Measurements from ENCODE around the gene SUGCT.

The SUGCT gene

GRCh38 chr7:40570223-40570622 lies 435.4 kb downstream of the SUGCT start:
- H3K27ac Mint-ChIP-seq, result peak overlapping the region in 2 of 3 experiments; percentile 11 to 32
- no peaks in the 10 kb centered on the region for H3K9me3 Mint-ChIP-seq
- H3K36me3 Mint-ChIP-seq (ENCODE audit: low read depth), result no peaks in the 10 kb centered on the region
- H3K4me3 Mint-ChIP-seq, result no peak overlapping the region
- TF ChIP-seq, protein P1, sequence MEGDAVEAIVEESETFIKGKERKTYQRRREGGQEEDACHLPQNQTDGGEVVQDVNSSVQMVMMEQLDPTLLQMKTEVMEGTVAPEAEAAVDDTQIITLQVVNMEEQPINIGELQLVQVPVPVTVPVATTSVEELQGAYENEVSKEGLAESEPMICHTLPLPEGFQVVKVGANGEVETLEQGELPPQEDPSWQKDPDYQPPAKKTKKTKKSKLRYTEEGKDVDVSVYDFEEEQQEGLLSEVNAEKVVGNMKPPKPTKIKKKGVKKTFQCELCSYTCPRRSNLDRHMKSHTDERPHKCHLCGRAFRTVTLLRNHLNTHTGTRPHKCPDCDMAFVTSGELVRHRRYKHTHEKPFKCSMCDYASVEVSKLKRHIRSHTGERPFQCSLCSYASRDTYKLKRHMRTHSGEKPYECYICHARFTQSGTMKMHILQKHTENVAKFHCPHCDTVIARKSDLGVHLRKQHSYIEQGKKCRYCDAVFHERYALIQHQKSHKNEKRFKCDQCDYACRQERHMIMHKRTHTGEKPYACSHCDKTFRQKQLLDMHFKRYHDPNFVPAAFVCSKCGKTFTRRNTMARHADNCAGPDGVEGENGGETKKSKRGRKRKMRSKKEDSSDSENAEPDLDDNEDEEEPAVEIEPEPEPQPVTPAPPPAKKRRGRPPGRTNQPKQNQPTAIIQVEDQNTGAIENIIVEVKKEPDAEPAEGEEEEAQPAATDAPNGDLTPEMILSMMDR (IDR thresholded peaks at IDR 0.05; ENCODE audit: unreplicated experiment in 3 of 3), result no peak
- peaks cover 33% of the 10 kb centered on the region for H3K4me1 Mint-ChIP-seq
- no peaks in the 10 kb centered on the region for H3K27me3 Mint-ChIP-seq (ENCODE audit: low read depth)

DNA sequence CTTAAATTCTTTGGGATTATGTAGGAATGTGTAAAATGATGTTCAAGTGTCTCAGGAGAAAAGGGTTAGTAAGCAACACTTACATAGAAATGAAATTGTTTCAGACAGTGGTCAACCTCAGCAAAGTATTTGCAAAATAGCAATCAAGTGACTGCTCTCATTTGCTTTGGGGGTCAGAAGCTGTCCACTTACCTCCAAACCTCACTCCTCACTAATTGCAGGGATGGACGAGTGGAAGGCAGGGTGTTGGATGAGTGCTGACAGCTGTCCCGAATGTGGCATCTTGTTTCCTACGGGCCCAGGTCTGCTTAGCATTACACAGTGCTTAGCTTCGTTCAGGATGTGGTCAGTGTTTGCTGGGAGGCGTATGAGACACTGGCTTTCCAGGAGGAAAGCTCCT lies 437.0 kb downstream of the SUGCT start:
- Mint-ChIP-seq H3K36me3 (ENCODE audit: low read depth) (no peaks in the 10 kb centered on the region), H3K4me3 (peak overlapping the region in 1 of 3 experiments; percentile 26), H3K27ac (peak overlapping the region; percentile 15 to 68 (median 46)), H3K4me1 (peaks cover 33% of the 10 kb centered on the region), H3K9me3 (peaks cover 4% of the 10 kb centered on the region), H3K27me3 (ENCODE audit: low read depth) (no peaks in the 10 kb centered on the region)
- TF ChIP-seq, protein P1 (IDR thresholded peaks at IDR 0.05; ENCODE audit: unreplicated experiment in 3 of 3), result no peak

DNA sequence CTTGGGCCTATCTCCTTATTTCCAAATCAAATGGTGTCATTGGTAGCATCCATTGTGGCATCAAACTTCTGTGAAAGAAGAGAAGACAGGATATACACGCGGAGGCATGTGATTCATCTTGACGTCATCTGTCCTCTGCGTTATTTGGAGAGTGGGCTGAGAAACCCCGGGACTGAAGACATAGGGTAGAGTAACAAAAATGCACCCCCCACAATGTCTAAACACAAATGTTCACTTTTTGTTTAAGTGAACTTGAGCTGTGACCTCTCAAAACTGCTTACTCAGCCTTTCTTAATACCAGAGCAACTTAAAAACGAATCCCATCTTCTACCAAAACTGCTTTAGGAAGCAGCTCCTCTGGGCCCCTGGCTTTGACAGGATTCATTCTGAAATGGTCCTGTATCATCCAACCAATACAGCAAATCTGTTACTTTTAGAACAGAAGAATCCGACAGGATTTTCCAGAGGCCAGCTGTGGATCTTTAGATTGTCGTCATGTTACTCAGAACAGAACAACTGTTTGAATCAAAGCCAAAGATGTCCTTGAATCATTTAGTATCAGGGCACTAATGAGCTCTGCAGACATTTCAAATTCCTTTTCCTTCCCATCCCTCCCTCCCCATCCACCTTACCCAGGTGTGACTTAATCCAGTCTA lies 438.1 kb downstream of the SUGCT start:
- TF ChIP-seq, protein P1 (IDR thresholded peaks at IDR 0.05; ENCODE audit: unreplicated experiment in 3 of 3), result no peak
- H3K4me1 Mint-ChIP-seq, result peaks cover 33% of the 10 kb centered on the region
- no peak overlapping the region for H3K4me3 Mint-ChIP-seq
- no peaks in the 10 kb centered on the region for H3K27me3 Mint-ChIP-seq (ENCODE audit: low read depth)
- H3K36me3 Mint-ChIP-seq (ENCODE audit: low read depth), result no peaks in the 10 kb centered on the region
- H3K9me3 Mint-ChIP-seq, result peaks cover 10% of the 10 kb centered on the region
- peak overlapping the region; percentile 87 to 88 (median 88) for H3K27ac Mint-ChIP-seq

DNA sequence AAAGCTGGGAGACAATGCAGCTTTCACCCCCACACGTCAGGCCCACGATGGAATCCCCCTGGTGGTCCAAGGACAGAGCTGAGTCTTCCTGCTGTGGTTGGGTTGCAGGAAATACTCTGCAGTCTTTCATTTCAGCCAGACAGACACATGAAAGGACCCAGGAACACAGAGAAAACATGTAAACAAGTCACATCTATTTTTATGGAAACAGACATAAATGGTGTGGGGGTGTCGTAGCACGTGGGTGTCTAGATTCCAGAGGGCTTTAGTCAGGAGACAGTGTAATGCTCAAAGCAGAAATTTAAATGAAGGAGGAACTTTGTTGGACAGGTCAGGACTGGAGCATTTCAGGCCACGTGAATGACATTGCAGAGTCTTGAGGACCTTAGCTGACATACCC lies 444.6 kb downstream of the SUGCT start:
- Mint-ChIP-seq H3K27ac (no peak overlapping the region), H3K4me3 (no peak overlapping the region), H3K4me1 (peaks cover 12% of the 10 kb centered on the region), H3K9me3 (peaks cover 18% of the 10 kb centered on the region), H3K36me3 (ENCODE audit: low read depth) (no peaks in the 10 kb centered on the region), H3K27me3 (ENCODE audit: low read depth) (no peaks in the 10 kb centered on the region)
- TF ChIP-seq, protein P1 (IDR thresholded peaks at IDR 0.05; ENCODE audit: unreplicated experiment in 3 of 3), result no peak

- no peaks in the 10 kb centered on the region for H3K27me3 Mint-ChIP-seq (ENCODE audit: low read depth)
- peaks cover 18% of the 10 kb centered on the region for H3K9me3 Mint-ChIP-seq
- H3K4me3 Mint-ChIP-seq, result no peak overlapping the region
- H3K36me3 Mint-ChIP-seq (ENCODE audit: low read depth), result no peaks in the 10 kb centered on the region
- H3K27ac Mint-ChIP-seq, result no peak overlapping the region
- TF ChIP-seq, protein P1 (IDR thresholded peaks at IDR 0.05; ENCODE audit: unreplicated experiment in 3 of 3), result no peak
- peaks cover 12% of the 10 kb centered on the region for H3K4me1 Mint-ChIP-seq
Observed at GRCh38 chr7:40580776-40581175, 446.0 kb downstream of the SUGCT start.

DNA sequence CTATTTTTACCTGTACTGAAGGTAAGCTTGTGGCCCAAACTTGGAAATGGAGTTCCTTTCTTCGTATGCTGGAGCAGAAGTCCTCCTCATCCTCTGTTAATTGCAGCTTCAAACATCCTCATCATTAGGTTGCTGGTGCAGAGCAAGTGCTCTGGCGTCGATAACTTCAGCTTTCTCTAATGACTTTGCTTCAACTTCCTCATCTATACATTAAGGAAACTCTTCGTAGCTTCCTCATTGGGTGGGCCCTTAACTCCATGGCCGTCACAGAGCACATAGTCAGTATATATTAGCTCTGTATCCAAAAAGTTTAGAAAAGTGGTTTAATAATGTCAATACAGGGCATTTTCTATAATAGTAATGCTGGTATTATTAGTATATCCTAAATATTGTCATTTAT lies 447.7 kb downstream of the SUGCT start:
- TF ChIP-seq, protein P1 (IDR thresholded peaks at IDR 0.05; ENCODE audit: unreplicated experiment in 3 of 3), result no peak
- Mint-ChIP-seq H3K9me3 (peaks cover 8% of the 10 kb centered on the region), H3K36me3 (ENCODE audit: low read depth) (no peaks in the 10 kb centered on the region), H3K4me3 (no peak overlapping the region), H3K4me1 (peaks cover 12% of the 10 kb centered on the region), H3K27ac (no peak overlapping the region), H3K27me3 (ENCODE audit: low read depth) (no peaks in the 10 kb centered on the region)
